Activated CD8-positive, alpha-beta memory T cell treated with anti-CD3 and anti-CD28 coated beads for 36 hours (primary cell): Measurements from ENCODE around the gene SPEF1. TPM values are rescaled to one million over a fixed set of nuclear protein-coding genes. Genes with fewer than 3 reads are reported as not detected.

ENCODE experiments used
- CTCF ChIA-PET: fragments of 350-600 bp; sonication (Branson Sonifier 250); formaldehyde crosslinking; loops from one replicate; lab custom pipeline; 2021; ENCODE audit warnings: antibody characterized with exemption; lab: Charles Lee
- POLR2A ChIA-PET: fragments of 350-600 bp; sonication (Branson Sonifier 250); formaldehyde crosslinking; loops from one replicate; lab custom pipeline; 2021; ENCODE audit warnings: antibody characterized with exemption; lab: Charles Lee
- total RNA-seq, 2 experiments: library from RNA; stranded (reverse); gene quantifications; one replicate each; pipeline ENCODE4 v1.2.3, GENCODE V29; 2021

SPEF1 gene
- total RNA-seq, 2 experiments from 2014 or later = 0.10 TPM; not detected in 1

GRCh38 chr20:3784216-3784853, 3.1 kb upstream of the SPEF1 start:
- ChIA-PET CTCF (interaction anchor here (2.5 to 6.1 kb wide), 3 partner anchors 11 to 70 kb away, joined by 10 to 42 read pairs (median 12); partner anchors contain the start of genes AP5S1 and CDC25B), POLR2A (interaction anchor here (1.5 kb wide), 1 partner anchor 16 kb away, joined by 5 read pairs; the partner anchor contains the start of gene ADISSP)

GRCh38 chr20:3783511-3784195, 2.4 kb upstream of the SPEF1 start:
- ChIA-PET POLR2A (interaction anchor here (1.5 kb wide), 1 partner anchor 16 kb away, joined by 5 read pairs; the partner anchor contains the start of gene ADISSP), CTCF (interaction anchor here (4.0 kb wide), 1 partner anchor 12 kb away, joined by 12 read pairs; the partner anchor contains the start of gene CDC25B)

GRCh38 chr20:3783068-3783489, 1.8 kb upstream of the SPEF1 start:
- ChIA-PET CTCF (interaction anchor here (2.0 kb wide), 1 partner anchor 37 kb away, joined by 4 read pairs; the partner anchor contains the start of gene AP5S1), POLR2A (no interaction called here)

- CTCF ChIA-PET = interaction anchor here (2.0 kb wide), 1 partner anchor 38 kb away, joined by 4 read pairs; the partner anchor contains the start of gene AP5S1
- POLR2A ChIA-PET = no interaction called here
These were observed 1.3 kb upstream of the SPEF1 start for GRCh38 chr20:3782597-3782996.

GRCh38 chr20:3778976-3779375, 2.3 kb downstream of the SPEF1 start:
- ChIA-PET CTCF (interaction anchor here (0.8 to 2.5 kb wide), 6 partner anchors 7 to 76 kb away, joined by 3 to 15 read pairs (median 8); partner anchors contain the start of genes ADISSP, AP5S1 and CENPB), POLR2A (interaction anchor here (2.0 kb wide), 1 partner anchor 11 kb away, joined by 13 read pairs; the partner anchor contains the start of gene ADISSP)

GRCh38 chr20:3777716-3778629, 3.3 kb downstream of the SPEF1 start:
- CTCF ChIA-PET = interaction anchor here (0.6 to 2.5 kb wide), 9 partner anchors 8 to 143 kb away, joined by 3 to 15 read pairs (median 5); partner anchors contain the start of genes AP5S1 and CENPB
- POLR2A ChIA-PET = interaction anchor here (2.0 kb wide), 1 partner anchor 10 kb away, joined by 13 read pairs; the partner anchor contains the start of gene ADISSP

GRCh38 chr20:3777381-3777715, 3.9 kb downstream of the SPEF1 start:
- CTCF ChIA-PET = interaction anchor here (0.6 to 2.5 kb wide), 8 partner anchors 8 to 144 kb away, joined by 3 to 15 read pairs (median 6); partner anchors contain the start of genes AP5S1 and CENPB
- POLR2A ChIA-PET = interaction anchor here (0.7 kb wide), 1 partner anchor 81 kb away, joined by 3 read pairs; no protein-coding TSS in a partner anchor

- CTCF ChIA-PET = no interaction called here
- POLR2A ChIA-PET = no interaction called here
These were observed 5.7 kb downstream of the SPEF1 start for GRCh38 chr20:3775457-3776108.

GRCh38 chr20:3771552-3772058, 9.6 kb downstream of the SPEF1 start:
- CTCF ChIA-PET = interaction anchor here (1.0 kb wide), 1 partner anchor 47 kb away, joined by 4 read pairs; no protein-coding TSS in a partner anchor

GRCh38 chr20:3768342-3769130, 12.7 kb downstream of the SPEF1 start:
- ChIA-PET POLR2A (interaction anchor here (0.5 to 2.4 kb wide), 9 partner anchors 10 to 1358 kb away, joined by 3 to 13 read pairs (median 5); partner anchors contain the start of genes AP5S1, CDC25B, CDS2 and CENPB), CTCF (interaction anchor here (0.7 to 2.2 kb wide), 20 partner anchors 9 to 317 kb away, joined by 3 to 18 read pairs (median 4); partner anchors contain the start of genes AP5S1, CDC25B, CENPB and MAVS)

More at GRCh38 chr20:3771552-3772058, 9.6 kb downstream of the SPEF1 start:
- POLR2A ChIA-PET = interaction anchor here (0.6 kb wide), 1 partner anchor 1030 kb away, joined by 3 read pairs; no protein-coding TSS in a partner anchor

GRCh38 chr20:3767427-3768341, 13.6 kb downstream of the SPEF1 start, which contains the start of gene ADISSP:
TSS of gene ADISSP (minus strand) at chr20:3767753. CDS start at chr20:3760100, 7,653 bp downstream.
- CTCF ChIA-PET = interaction anchor here (0.6 to 2.2 kb wide), 14 partner anchors 9 to 457 kb away, joined by 3 to 18 read pairs (median 4); partner anchors contain the start of genes AP5S1, CDC25B, CENPB and MAVS
- POLR2A ChIA-PET = interaction anchor here (0.6 to 2.4 kb wide), 11 partner anchors 11 to 1359 kb away, joined by 3 to 15 read pairs (median 5); partner anchors contain the start of genes AP5S1, CDC25B, CDS2 and CENPB

- ChIA-PET POLR2A (interaction anchor here (0.7 to 2.4 kb wide), 6 partner anchors 12 to 1359 kb away, joined by 3 to 13 read pairs (median 6); partner anchors contain the start of genes AP5S1, CDC25B, CDS2 and CENPB), CTCF (interaction anchor here (1.2 to 2.2 kb wide), 6 partner anchors 12 to 53 kb away, joined by 4 to 18 read pairs (median 6); partner anchors contain the start of genes AP5S1 and CENPB)
These were observed 14.2 kb downstream of the SPEF1 start for GRCh38 chr20:3767110-3767426.

GRCh38 chr20:3766422-3767109, 14.7 kb downstream of the SPEF1 start:
- CTCF ChIA-PET = interaction anchor here (1.4 to 2.2 kb wide), 3 partner anchors 13 to 54 kb away, joined by 5 to 18 read pairs (median 7); partner anchors contain the start of gene AP5S1
- POLR2A ChIA-PET = interaction anchor here (0.5 to 2.4 kb wide), 4 partner anchors 15 to 87 kb away, joined by 3 to 9 read pairs (median 5); partner anchors contain the start of genes CDC25B and CENPB
